Measurements from ENCODE around the gene GDPD4. TPM values are rescaled to one million over a fixed set of nuclear protein-coding genes. Genes with fewer than 3 reads are reported as not detected.

Gene GDPD4
- total RNA-seq, 1 experiment from 2014 or later = not detected

- no TSS peak for BruUV-seq (replicated peaks)
- CTCF ChIA-PET = no interaction called here
- intact Hi-C loops (cut with micrococcal nuclease; ENCODE audit: unreplicated experiment) (no loop called here), in situ Hi-C loops (cut with HindIII; ENCODE audit: low pct_unique_long_range_greater_than_20kb, low sequenced_read_pairs) (no loop called here)
- POLR2A ChIA-PET = no interaction called here
- no peaks in the 10 kb centered on the region for H3K4me1 ChIP-seq (ENCODE audit: control insufficient read depth, insufficient read depth, low read length)
- ATAC-seq (no peak), DNase-seq (ENCODE audit: low read depth, low spot score) (no peak)
- H3K9me3 ChIP-seq (ENCODE audit: control insufficient read depth, insufficient read depth, low read depth, low read length) = no peaks in the 10 kb centered on the region
- no peaks in the 10 kb centered on the region for H3K36me3 ChIP-seq (ENCODE audit: control insufficient read depth, insufficient read depth, low read length)
- TF ChIP-seq REST (IDR thresholded peaks at IDR 0.05; ENCODE audit: insufficient read depth in 1 of 2, low read depth in 2 of 2, low read length in 1 of 2) (no peak), POLR2AphosphoS5 (IDR thresholded peaks at IDR 0.05; ENCODE audit: low read depth, low read length) (no peak), TCF7L2 (IDR thresholded peaks at IDR 0.05; ENCODE audit: low read depth, low read length) (no peak), CTCF (IDR thresholded peaks at IDR 0.05) (no peak), SIN3A (IDR thresholded peaks at IDR 0.05; ENCODE audit: borderline replicate concordance, insufficient read depth, low read depth, low read length) (no peak)
- no peak overlapping the region for H3K4me3 ChIP-seq (ENCODE audit: low read depth in 2 of 2, low read length in 2 of 2)
- no peak overlapping the region for H3K27ac ChIP-seq (ENCODE audit: low read length)
- peaks cover 4% of the 10 kb centered on the region for H3K27me3 ChIP-seq (ENCODE audit: control insufficient read depth, insufficient read depth, low read length)
Measured at GRCh38 chr11:77167111-77167626, 134.3 kb downstream of the GDPD4 start.

Other genes with a start within 250 kb of the GDPD4 start
- 17.3 TPM for gene CAPN5, start 234.7 kb downstream of the GDPD4 start, total RNA-seq (2021; ENCODE audit: unreplicated experiment)
- 1.5 TPM for gene OMP, start 198.8 kb downstream of the GDPD4 start, total RNA-seq (2021; ENCODE audit: unreplicated experiment)
- gene MYO7A, start 173.4 kb downstream of the GDPD4 start, total RNA-seq (2021; ENCODE audit: unreplicated experiment) = 1.3 TPM
- 38.2 TPM for gene PAK1, start 172.4 kb upstream of the GDPD4 start, total RNA-seq (2021; ENCODE audit: unreplicated experiment)